GM18511 (cell line): ENCODE measurements around the gene B2M.
"Not testable (repeated sequence)": the region's sequence is repeated elsewhere in the genome, so short reads cannot be mapped to it uniquely, and the experiment has no call there.

Source experiments
- ATAC-seq: cut with Tn5 transposase; IDR thresholded peaks from one replicate; pipeline ENCODE4 v1.9.1; 2021; ENCODE audit warnings: mild to moderate bottlenecking, moderate library complexity; ENCODE audit not compliant: unreplicated experiment

The B2M gene

DNA sequence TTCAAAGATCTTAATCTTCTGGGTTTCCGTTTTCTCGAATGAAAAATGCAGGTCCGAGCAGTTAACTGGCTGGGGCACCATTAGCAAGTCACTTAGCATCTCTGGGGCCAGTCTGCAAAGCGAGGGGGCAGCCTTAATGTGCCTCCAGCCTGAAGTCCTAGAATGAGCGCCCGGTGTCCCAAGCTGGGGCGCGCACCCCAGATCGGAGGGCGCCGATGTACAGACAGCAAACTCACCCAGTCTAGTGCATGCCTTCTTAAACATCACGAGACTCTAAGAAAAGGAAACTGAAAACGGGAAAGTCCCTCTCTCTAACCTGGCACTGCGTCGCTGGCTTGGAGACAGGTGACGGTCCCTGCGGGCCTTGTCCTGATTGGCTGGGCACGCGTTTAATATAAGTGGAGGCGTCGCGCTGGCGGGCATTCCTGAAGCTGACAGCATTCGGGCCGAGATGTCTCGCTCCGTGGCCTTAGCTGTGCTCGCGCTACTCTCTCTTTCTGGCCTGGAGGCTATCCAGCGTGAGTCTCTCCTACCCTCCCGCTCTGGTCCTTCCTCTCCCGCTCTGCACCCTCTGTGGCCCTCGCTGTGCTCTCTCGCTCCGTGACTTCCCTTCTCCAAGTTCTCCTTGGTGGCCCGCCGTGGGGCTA, at the start of gene B2M, which contains the start of gene PATL2:
B2M (plus strand) TSS at position 422 of the 647 bp plus-strand sequence; CDS start at position 452, 30 bp downstream.
PATL2 (minus strand) TSS at position 228 of the 647 bp plus-strand sequence. CDS start 34,833 bp downstream, outside the sequence.
- ATAC-seq = peak; percentile 85

GRCh38 chr15:44661576-44661975, 49.7 kb upstream of the B2M start:
- ATAC-seq = no peak

GRCh38 chr15:44662478-44663409, 48.6 kb upstream of the B2M start:
- ATAC-seq = peak; percentile 61

GRCh38 chr15:44663410-44664308, 47.7 kb upstream of the B2M start, which contains the start of gene SPG11:
Gene SPG11 (minus strand): TSS chr15:44663662. CDS start chr15:44663647, 15 bp downstream.
- ATAC-seq = peak; percentile 79

DNA sequence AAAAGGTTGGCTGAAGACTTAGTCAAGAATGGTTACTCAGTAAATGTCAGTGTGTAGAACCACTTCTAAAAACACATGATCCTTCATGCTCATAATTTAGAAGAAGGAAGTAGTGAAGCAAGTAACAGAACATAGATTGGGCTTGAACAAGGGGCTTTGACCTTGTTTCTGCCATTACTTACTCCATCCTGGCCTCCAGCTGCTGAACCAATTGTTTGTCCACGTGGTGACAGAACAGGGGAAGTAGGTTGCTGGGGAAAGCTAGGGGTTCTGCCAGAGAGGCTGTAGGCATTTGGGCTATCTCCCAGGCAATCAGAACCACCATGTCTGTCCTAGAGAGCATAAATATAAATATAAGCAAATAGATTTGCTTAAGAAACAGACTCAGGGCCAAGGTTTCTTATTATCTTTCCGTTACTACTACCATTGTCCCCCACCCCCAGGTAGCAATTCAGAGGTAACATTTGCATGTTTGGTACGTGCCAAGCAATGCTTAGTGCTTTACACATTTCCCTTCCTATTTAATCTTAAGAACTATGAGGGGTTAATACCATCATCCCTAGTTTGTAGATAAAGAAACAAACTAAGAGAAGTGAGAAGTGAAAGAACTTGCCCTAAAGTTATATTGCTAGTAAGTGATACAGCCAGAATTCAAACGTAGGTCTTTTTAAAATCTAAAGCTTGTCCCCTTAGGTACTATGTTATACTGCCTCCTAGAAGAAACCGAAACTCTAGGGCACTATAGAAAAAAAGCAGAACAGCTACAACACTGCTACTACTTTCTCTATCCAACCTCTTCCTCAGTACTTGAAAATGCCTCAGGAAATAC, 44.9 kb upstream of the B2M start:
- peak; percentile 28 for ATAC-seq

GRCh38 chr15:44667039-44667360, 44.3 kb upstream of the B2M start:
- no peak for ATAC-seq

DNA sequence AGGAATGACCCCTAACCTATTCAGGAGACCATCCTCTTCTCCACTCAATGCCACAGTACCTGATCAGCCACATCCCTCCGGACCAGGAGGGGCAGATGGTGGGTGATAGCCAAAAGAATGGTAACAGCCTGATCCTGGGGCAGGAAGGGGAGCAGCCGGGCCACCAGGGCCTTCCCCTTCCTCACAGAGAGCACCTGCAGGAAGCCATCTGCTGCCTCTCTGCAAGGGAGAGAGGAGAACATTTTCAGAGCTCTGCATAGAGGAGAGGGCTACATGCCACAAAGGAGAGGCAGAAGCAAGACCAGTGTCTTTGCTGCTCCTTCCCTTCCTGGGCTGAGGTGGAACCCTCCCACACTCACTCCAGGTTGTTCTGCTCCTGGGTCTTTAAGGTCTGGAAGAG, 42.4 kb upstream of the B2M start:
- no peak for ATAC-seq

DNA sequence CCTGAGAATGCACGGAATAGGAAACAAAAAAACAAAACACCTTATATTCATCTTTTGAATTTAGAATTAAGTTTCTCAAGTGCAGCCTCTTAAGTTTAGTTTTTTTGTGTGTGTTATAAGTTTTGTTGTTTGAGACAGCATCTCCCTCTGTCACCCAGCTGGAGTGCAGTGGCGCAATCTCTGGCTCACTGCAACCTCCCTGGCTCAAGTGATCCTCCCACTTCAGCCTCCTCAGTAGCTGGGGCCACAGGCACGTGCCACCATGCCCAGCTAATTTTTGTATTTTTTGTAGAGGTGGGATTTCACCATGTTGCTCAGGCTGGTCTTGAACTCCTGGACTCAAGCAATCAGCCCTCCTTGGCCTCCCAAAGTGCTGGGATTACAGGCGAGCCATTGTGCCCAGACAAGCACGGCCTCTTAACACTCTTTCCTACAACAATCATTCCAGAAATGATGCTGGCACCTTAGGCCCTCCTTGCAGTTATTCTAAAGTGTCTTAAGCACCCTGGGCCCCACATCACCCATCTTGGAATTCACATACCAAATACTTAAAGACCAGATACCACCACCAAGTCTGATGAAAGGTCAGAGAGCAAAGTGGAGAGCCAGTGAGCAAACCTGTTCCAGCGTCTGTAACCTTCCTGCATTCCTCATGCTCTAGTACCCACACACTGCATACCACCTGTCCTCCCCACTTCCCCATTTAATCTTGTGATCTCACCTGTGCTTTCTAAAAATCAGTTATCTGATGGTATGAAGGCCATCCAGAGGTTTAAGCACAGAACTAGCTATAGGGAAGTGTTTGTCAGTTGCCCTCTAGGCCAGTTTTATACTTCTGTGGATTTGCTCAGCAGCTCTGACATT, 41.0 kb upstream of the B2M start:
- ATAC-seq = no peak

DNA sequence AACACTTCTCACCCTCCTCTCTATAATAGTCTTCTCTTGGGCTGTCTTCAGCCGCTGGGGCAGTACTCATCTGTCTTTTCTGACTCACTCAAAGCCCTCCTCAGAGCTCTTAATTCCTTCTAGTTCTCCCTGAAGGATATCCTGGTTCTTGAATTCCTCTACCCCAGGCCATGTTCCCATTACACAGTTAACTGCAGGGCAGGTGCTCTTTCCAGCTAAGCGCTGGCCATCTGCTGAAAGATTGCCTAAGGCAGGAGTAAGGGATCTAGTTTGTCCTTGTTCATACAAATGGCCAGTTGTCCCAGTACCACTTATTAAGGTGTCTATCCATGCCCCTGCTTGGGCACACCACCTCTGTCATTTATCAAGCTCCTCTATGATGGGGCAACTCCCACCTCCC, 37.7 kb upstream of the B2M start:
- no peak for ATAC-seq

- ATAC-seq = no peak
Measured at GRCh38 chr15:44675911-44676310, 35.4 kb upstream of the B2M start.

- ATAC-seq = no peak
Measured at GRCh38 chr15:44676676-44677075, 34.6 kb upstream of the B2M start.

GRCh38 chr15:44682211-44682610, 29.1 kb upstream of the B2M start:
- no peak for ATAC-seq

- not testable (repeated sequence) for ATAC-seq
Measured at GRCh38 chr15:44682809-44683682, 28.3 kb upstream of the B2M start.

DNA sequence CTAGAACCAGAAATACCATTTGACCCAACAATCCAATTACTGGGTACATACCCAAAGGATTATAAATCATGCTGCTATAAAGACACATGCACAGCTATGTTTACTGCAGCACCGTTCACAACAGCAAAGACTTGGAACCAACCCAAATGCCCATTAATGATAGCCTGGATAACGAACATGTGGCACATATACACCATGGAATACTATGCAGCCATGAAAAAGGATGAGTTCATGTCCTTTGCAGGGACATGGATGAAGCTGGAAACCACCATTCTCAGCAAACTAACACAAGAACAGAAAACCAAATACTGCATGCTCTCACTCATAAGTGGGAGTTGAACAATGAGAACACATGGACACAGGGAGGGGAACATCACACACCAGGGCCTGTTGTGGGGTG, 22.0 kb upstream of the B2M start:
- not testable (repeated sequence) for ATAC-seq

- ATAC-seq = not testable (repeated sequence)
Measured at GRCh38 chr15:44690245-44690644, 21.1 kb upstream of the B2M start.

DNA sequence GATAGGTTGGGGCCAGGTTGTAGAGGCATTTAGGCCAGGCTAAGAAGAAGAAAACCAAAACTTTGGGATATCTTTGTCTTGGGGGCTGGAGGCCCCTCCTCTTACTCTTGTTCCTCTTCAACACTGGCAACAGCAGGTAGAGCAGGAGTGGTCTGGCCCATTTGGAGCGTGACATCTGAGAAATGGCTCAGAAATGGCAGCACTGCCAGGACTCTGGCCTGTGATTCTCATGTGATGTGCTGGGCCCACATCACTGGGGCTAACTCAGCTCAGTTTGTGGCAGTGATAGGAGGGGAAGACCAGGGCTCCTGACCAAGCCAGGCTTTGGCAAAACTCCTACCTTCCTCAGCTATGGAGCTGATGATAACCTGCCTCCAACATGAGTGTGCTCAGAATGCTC, 18.7 kb upstream of the B2M start:
- ATAC-seq = no peak

DNA sequence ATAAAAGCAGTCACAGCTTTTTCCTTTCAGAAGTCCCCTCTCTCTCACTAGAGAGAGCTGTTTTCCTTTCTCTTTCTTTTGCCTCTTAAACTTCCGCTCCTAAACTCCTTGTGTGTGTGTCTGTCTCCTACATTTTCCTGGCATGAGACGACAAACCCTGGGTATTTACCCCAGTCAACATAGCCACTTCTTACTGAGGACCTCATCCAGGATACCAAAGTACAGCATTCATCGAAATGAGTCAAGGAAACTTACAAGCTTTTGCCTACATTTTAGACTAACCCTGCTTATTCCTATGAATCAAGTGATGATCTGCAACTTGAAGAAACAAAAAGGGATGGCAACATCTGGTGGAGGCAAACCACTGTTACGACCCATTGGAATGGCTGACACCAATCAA, 16.9 kb upstream of the B2M start:
- ATAC-seq = no peak

DNA sequence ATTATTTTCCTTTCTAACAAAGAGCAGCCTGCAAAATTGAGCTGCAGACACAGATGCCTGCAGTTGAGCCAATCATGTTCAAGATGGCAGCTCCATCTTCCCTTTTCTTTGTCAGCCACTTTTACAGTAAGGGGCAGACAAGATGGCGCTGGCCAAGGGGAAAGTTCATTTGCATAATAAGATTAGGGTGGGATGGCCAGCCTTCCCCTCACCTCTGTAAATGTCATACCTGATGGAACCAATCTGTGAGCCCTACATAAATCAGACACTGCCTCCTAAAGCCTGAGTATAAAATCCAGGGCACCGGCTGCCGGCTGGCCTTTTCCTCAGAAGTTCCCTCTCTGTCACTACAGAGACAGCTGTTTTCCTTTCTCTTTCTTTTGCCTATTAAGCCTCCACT, 16.0 kb upstream of the B2M start:
- no peak for ATAC-seq
